A549 (cell line): Measurements from ENCODE around the gene ZNF274. TPM values are rescaled to one million over a fixed set of nuclear protein-coding genes. Genes with fewer than 3 reads are reported as not detected.

Source experiments
- ATAC-seq, 2 experiments: fragments of 200-7000 bp in 1 of 2; fragments of >200 bp in 1 of 2; cut with Nextera tagmentation in 1 of 2; cut with Tn5 transposase in 1 of 2; 3 replicates each; pipeline versions ENCODE4 v1.8.0 to v1.9.1; 2018 to 2020; ENCODE audit warnings: mild to moderate bottlenecking in 1 of 2, moderate library complexity in 1 of 2
- CTCF ChIA-PET: fragments of 300-600 bp; sonication (Branson Sonifier 250); formaldehyde crosslinking; extraction: SDS; loops from one replicate; lab custom pipeline; 2021; ENCODE audit warnings: antibody characterized with exemption, inconsistent platforms; lab: Yijun Ruan, JAX
- POLR2A ChIA-PET: fragments of 350-600 bp; formaldehyde crosslinking; extraction: SDS; loops from one replicate; lab custom pipeline; 2021; ENCODE audit warnings: antibody characterized with exemption, inconsistent platforms; lab: Yijun Ruan, JAX
- DNase-seq, 2 experiments: peaks; one replicate each; pipeline versions ENCODE4 v3.0.0 to v3.0.0-alpha.2; 2011 to 2016; ENCODE audit warnings: low read depth in 1 of 2, low spot score in 1 of 2
- FAIRE-seq: peaks from 2 replicates; lab custom pipeline; 2011; peaks lifted over from hg19 to GRCh38; lab: Jason Lieb, UNC
- H3K27ac ChIP-seq, 2 experiments: fragments of >200 bp; sonication (Bioruptor Twin); formaldehyde crosslinking; 3 replicates each; pipeline ENCODE4 v1.5.1; 2016 to 2017
- H3K4me1 ChIP-seq: fragments of >200 bp; sonication (Bioruptor Twin); formaldehyde crosslinking; 3 replicates; pipeline ENCODE4 v1.6.1; 2016
- H3K4me2 ChIP-seq: fragments of >200 bp; sonication (Bioruptor Twin); formaldehyde crosslinking; 3 replicates; pipeline ENCODE4 v1.6.1; 2016
- H3K4me3 ChIP-seq: fragments of >200 bp; sonication (Bioruptor Twin); formaldehyde crosslinking; 3 replicates; pipeline ENCODE4 v1.5.1; 2016
- H3K9me3 ChIP-seq: fragments of >200 bp; sonication (Bioruptor Twin); formaldehyde crosslinking; 3 replicates; pipeline ENCODE4 v1.6.1; 2016
- CEBPB ChIP-seq, 2 experiments: fragments of >200 bp in 1 of 2; sonication (Bioruptor Twin) in 1 of 2; formaldehyde crosslinking in 1 of 2; IDR thresholded peaks; 2 replicates each; pipeline ENCODE4 v1.6.1; 2012 to 2016
- CHD2 ChIP-seq: fragments of 150-350 bp; IDR thresholded peaks from 2 replicates; pipeline ENCODE4 v1.6.1; 2014; ENCODE audit warnings: low read length; ENCODE audit not compliant: partially characterized antibody
- CTCF ChIP-seq: fragments of >200 bp; sonication (Bioruptor Twin); formaldehyde crosslinking; IDR thresholded peaks from 3 replicates; pipeline ENCODE4 v1.5.1; 2016
- EHMT2 ChIP-seq: fragments of 200-600 bp; sonication (generic); IDR thresholded peaks from 2 replicates; pipeline ENCODE4 v1.6.1; 2016; ENCODE audit warnings: antibody characterized with exemption, low read depth, mild to moderate bottlenecking, moderate library complexity
- ELK1 ChIP-seq: fragments of 150-350 bp; IDR thresholded peaks from 2 replicates; pipeline ENCODE4 v1.6.1; 2014; ENCODE audit warnings: low read depth, mild to moderate bottlenecking, low read length
- ESRRA ChIP-seq: fragments of 150-350 bp; IDR thresholded peaks from 2 replicates; pipeline ENCODE4 v1.6.1; 2014; ENCODE audit warnings: mild to moderate bottlenecking, low read length, borderline replicate concordance
- FOSL2 ChIP-seq, 2 experiments: fragments of 450-650 bp in 1 of 2; fragments of >200 bp in 1 of 2; sonication (Bioruptor Twin) in 1 of 2; formaldehyde crosslinking; IDR thresholded peaks; 2 replicates each; pipeline versions ENCODE4 v1.5.0 to v1.6.1; 2016 to 2020; ENCODE audit warnings: mild to moderate bottlenecking in 1 of 2, moderate library complexity in 1 of 2
- GATA3 ChIP-seq: IDR thresholded peaks from 2 replicates; pipeline ENCODE4 v1.6.1; 2012; ENCODE audit warnings: borderline replicate concordance
- HDAC2 ChIP-seq: fragments of 200-600 bp; sonication (generic); IDR thresholded peaks from 2 replicates; pipeline ENCODE4 v1.6.1; 2016
- HES2 ChIP-seq: fragments of >200 bp; sonication (Bioruptor Twin); formaldehyde crosslinking; IDR thresholded peaks from 2 replicates; pipeline ENCODE4 v1.6.1; 2016
- HMGXB4 ChIP-seq: fragments of 250-450 bp; sonication (Bioruptor Pico); IDR thresholded peaks from 2 replicates; pipeline ENCODE4 v1.5.0; 2021; ENCODE audit warnings: mild to moderate bottlenecking, moderate library complexity, borderline replicate concordance
- HOXA7 ChIP-seq: fragments of 250-450 bp; sonication (Bioruptor Pico); IDR thresholded peaks from 2 replicates; pipeline ENCODE4 v1.5.0; 2020; ENCODE audit warnings: mild to moderate bottlenecking, moderate library complexity
- KDM1A ChIP-seq: fragments of 200-600 bp; sonication (generic); IDR thresholded peaks from 2 replicates; pipeline ENCODE4 v1.6.1; 2016; ENCODE audit warnings: low read depth, mild to moderate bottlenecking
- MYC ChIP-seq: IDR thresholded peaks from 2 replicates; pipeline ENCODE4 v1.6.1; 2012; ENCODE audit warnings: mild to moderate bottlenecking, inconsistent platforms, low read length, improper control_type of control experiment, borderline replicate concordance
- NPAS2 ChIP-seq: fragments of 250-450 bp; sonication (Bioruptor Pico); IDR thresholded peaks from 2 replicates; pipeline ENCODE4 v1.8.0; 2022; ENCODE audit warnings: mild to moderate bottlenecking, moderate library complexity, borderline replicate concordance
- NR3C1 ChIP-seq: fragments of >200 bp; sonication (Bioruptor Twin); formaldehyde crosslinking; IDR thresholded peaks from 3 replicates; pipeline ENCODE4 v1.6.1; 2017
- WGBS: methylation state at CpG from one replicate; pipeline ENCODE4 v1.1.6; 2017; ENCODE audit errors: missing lambda C conversion rate; 5-methylcytosine and 5-hydroxymethylcytosine counted together
- polyA plus RNA-seq, 4 experiments: library from polyadenylated mRNA; depleted of rRNA in 3 of 4; stranded (reverse); fragments of >200 nt; fragmentation: RNase III in 1 of 4; extraction: RNeasy Plus Mini Kit Qiagen cat#74134 plus additional on column Dnase treatment in 1 of 4; gene quantifications; 2 replicates in 3 of 4; 3 replicates in 1 of 4; pipeline ENCODE4 v1.2.3, GENCODE V29; 2011 to 2017

The ZNF274 gene
- polyA plus RNA-seq, 2 of the 4 experiments (the other 2 are of a cell fraction): 15.8 to 28.7 TPM

- ATAC-seq (no peak; a peak in 1 of 6 replicates), DNase-seq (peak in 1 of 2 experiments; percentile 56), FAIRE-seq (no peak)
- Histone ChIP-seq H3K4me3 (no peak overlapping the region), H3K4me1 (no peaks in the 10 kb centered on the region), H3K4me2 (no peak overlapping the region), H3K9me3 (peaks cover 100% of the 10 kb centered on the region), H3K27ac (no peak overlapping the region)
- ChIA-PET POLR2A (no interaction called here), CTCF (no interaction called here)
- WGBS: 92% methylated on average over 17 of the region's 17 CpGs
- TF ChIP-seq MYC (no peak), HOXA7 (CRISPR knock-in tag) (no peak), EHMT2 (no peak), ESRRA (no peak), HMGXB4 (CRISPR knock-in tag) (no peak), NR3C1 (no peak), GATA3 (0 out of 2 replicates have a peak, but pooled peaks have one; percentile 37), CEBPB (IDR thresholded peaks at IDR 0.05) (peak; percentile 11 to 65; a peak in 2 of 4 replicates)
Measured at GRCh38 chr19:58212336-58213074, 29.6 kb downstream of the ZNF274 start.

- H3K9me3 ChIP-seq: peaks cover 98% of the 10 kb centered on the region
Measured at GRCh38 chr19:58213075-58213369, 30.2 kb downstream of the ZNF274 start.

More at GRCh38 chr19:58213075-58213369, 30.2 kb downstream of the ZNF274 start:
- DNase-seq (no peak), FAIRE-seq (peak; percentile 13), ATAC-seq (no peak)
- Histone ChIP-seq H3K4me3 (no peak overlapping the region), H3K4me2 (no peak overlapping the region), H3K27ac (no peak overlapping the region), H3K4me1 (no peaks in the 10 kb centered on the region)
- CTCF ChIA-PET: no interaction called here
- no peak for TF ChIP-seq CTCF
- no peak for TF ChIP-seq HDAC2
- no peak for TF ChIP-seq HMGXB4 (CRISPR knock-in tag)
- no peak for TF ChIP-seq ELK1
- TF ChIP-seq FOSL2 (IDR thresholded peaks at IDR 0.05): no peak
- TF ChIP-seq FOSL2 (CRISPR knock-in tag; IDR thresholded peaks at IDR 0.05): no peak
- TF ChIP-seq NPAS2: no peak
- TF ChIP-seq CEBPB (IDR thresholded peaks at IDR 0.05): no peak
- no peak for TF ChIP-seq KDM1A
- TF ChIP-seq CHD2: no peak
- TF ChIP-seq HES2: no peak
- no peak for TF ChIP-seq GATA3
- 94% methylated on average over 1 of the region's 1 CpG for WGBS
- POLR2A ChIA-PET: no interaction called here
